Peyer's patch (tissue), 4 donors: Measurements from ENCODE around the gene AOX1. TPM values are rescaled to one million over a fixed set of nuclear protein-coding genes. Genes with fewer than 3 reads are reported as not detected.

Experiments used
- DNase-seq, 3 donors: peaks; one replicate each; pipeline ENCODE4 v3.0.0-alpha.2; 2017 to 2019
- H3K27ac ChIP-seq, 4 donors: fragments of 200-600 bp; sonication (generic); one replicate each; pipeline ENCODE4 v1.5.1; 2016 to 2019
- H3K27me3 ChIP-seq, 2 donors: fragments of 200-600 bp; sonication (generic); one replicate each; pipeline ENCODE4 v1.5.1; 2019
- H3K36me3 ChIP-seq, 3 donors: fragments of 200-600 bp; sonication (generic); one replicate each; pipeline ENCODE4 v1.5.1; 2016 to 2019
- H3K4me1 ChIP-seq, 4 donors: fragments of 200-600 bp; sonication (generic); one replicate each; pipeline ENCODE4 v1.5.1; 2016 to 2019
- H3K4me3 ChIP-seq, 4 donors: fragments of 200-600 bp; sonication (generic); 1 replicate in 3 of 4; 2 replicates in 1 of 4; pipeline ENCODE4 v1.5.1; 2016 to 2019; ENCODE audit warnings: mild to moderate bottlenecking in 1 of 4
- H3K9me3 ChIP-seq, 4 donors: fragments of 200-600 bp; sonication (generic); one replicate each; pipeline ENCODE4 v1.5.1; 2016 to 2019; ENCODE audit warnings: mild to moderate bottlenecking in 1 of 4
- CTCF ChIP-seq, 6 experiments: fragments of 450-650 bp in 4 of 6; fragments of 200-600 bp in 2 of 6; sonication (generic) in 1 of 6; IDR thresholded peaks; one replicate each; pipeline ENCODE4 v1.5.1; 2017 to 2019; ENCODE audit warnings: antibody characterized with exemption in 6 of 6, mild to moderate bottlenecking in 3 of 6, moderate library complexity in 1 of 6
- POLR2A ChIP-seq, 2 donors: fragments of 450-650 bp; IDR thresholded peaks; one replicate each; pipeline ENCODE4 v1.5.1; 2017; ENCODE audit warnings: antibody characterized with exemption in 2 of 2, mild to moderate bottlenecking in 2 of 2, moderate library complexity in 2 of 2
- total RNA-seq, 4 donors: library from RNA; depleted of rRNA; stranded (reverse); fragments of >200 nt; gene quantifications; one replicate each; pipeline ENCODE4 v1.1.0, GENCODE V29; 2016

Gene AOX1
- total RNA-seq, 4 donors from 2014 or later: 7.9 to 36.3 (median 30.0) TPM

DNA sequence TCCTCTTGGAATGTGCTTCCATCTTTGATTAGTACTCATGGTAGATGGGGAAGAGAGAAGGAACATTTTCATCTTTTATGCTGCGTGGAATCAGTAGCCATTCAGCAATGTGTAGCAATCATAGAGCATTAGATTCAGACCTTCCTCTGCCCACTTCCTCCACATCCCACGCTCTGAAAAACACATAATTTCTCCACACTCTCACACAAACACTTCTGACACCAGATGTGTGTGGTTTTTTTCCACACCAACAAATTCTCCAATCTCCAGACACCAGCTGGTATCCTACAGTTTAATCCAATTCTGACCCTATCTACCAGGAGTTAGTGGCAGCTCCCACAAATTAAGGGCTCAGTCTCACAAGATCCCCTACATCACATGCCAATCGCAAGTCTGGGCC lies 103.3 kb downstream of the AOX1 start:
- TF ChIP-seq POLR2A (IDR thresholded peaks at IDR 0.05) (no peak), CTCF (IDR thresholded peaks at IDR 0.05) (no peak)
- no peaks in the 10 kb centered on the region for H3K36me3 ChIP-seq
- no peaks in the 10 kb centered on the region for H3K27me3 ChIP-seq

DNA sequence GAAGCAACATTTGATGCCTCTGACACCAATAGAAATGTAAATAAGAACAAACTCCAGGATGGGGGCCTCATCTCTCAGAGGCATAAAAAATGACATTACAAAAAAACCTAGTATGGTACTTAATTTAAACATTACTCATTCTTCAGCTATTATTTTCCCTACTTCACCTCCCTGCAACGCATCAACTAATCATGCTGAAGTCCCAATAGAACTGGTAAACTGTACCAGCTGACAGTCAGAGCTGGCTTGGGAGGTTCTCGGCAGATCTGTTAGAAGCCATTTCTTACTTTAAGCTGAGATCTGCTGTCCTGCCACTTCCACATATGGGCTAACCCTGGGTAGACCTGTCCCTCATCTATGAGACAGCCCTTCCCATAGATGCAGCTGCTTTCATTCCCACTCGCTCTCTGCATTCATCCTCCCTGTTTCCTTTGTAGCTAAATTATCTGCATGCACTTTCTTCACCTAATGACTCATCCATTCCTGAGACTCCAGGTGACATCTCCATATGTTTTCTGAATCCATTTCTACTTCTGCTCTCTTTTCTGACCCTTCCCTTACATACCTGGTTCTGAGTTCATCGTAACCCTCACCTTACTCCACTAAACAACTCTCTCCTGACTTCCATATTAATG lies 108.1 kb downstream of the AOX1 start:
- no peak for TF ChIP-seq POLR2A (IDR thresholded peaks at IDR 0.05)
- TF ChIP-seq CTCF (IDR thresholded peaks at IDR 0.05): no peak
- no peak overlapping the region for H3K27ac ChIP-seq

More for the DNA sequence above, 103.3 kb downstream of the AOX1 start:
- no peak for DNase-seq
- no peaks in the 10 kb centered on the region for H3K4me1 ChIP-seq
- no peaks in the 10 kb centered on the region for H3K9me3 ChIP-seq
- no peak overlapping the region for H3K4me3 ChIP-seq
- no peak overlapping the region for H3K27ac ChIP-seq

GRCh38 chr2:200695191-200695590 lies 109.4 kb downstream of the AOX1 start:
- no peak overlapping the region for H3K27ac ChIP-seq
- DNase-seq: no peak
- H3K4me3 ChIP-seq: no peak overlapping the region
- no peaks in the 10 kb centered on the region for H3K36me3 ChIP-seq
- no peaks in the 10 kb centered on the region for H3K4me1 ChIP-seq
- no peaks in the 10 kb centered on the region for H3K27me3 ChIP-seq
- H3K9me3 ChIP-seq: no peaks in the 10 kb centered on the region
- no peak for TF ChIP-seq POLR2A (IDR thresholded peaks at IDR 0.05)
- TF ChIP-seq CTCF (IDR thresholded peaks at IDR 0.05): no peak

More for the DNA sequence above, 108.1 kb downstream of the AOX1 start:
- H3K4me3 ChIP-seq: no peak overlapping the region
- DNase-seq: no peak
- H3K4me1 ChIP-seq: no peaks in the 10 kb centered on the region
- H3K27me3 ChIP-seq: no peaks in the 10 kb centered on the region
- no peaks in the 10 kb centered on the region for H3K9me3 ChIP-seq
- H3K36me3 ChIP-seq: no peaks in the 10 kb centered on the region

DNA sequence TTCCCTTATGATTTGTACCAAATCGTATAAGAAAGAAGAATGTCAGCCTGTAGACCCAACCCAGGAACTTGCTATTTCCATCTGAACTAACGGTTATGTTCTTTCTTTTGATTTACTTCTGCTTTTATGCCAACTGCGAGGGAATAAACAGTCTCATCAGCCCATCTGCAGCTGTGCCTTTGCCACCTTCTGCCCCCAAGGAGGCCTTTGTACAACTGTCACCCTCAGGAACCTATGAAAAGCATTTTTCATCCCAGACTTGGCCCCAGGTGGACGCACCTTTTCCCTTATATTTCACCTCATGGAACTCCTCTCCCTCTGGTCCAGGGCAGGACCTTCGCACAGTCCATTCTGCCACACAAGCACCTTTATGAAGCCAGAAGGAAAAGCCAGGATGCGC lies 109.8 kb downstream of the AOX1 start:
- DNase-seq: no peak
- Histone ChIP-seq H3K27me3 (no peaks in the 10 kb centered on the region), H3K9me3 (no peaks in the 10 kb centered on the region), H3K4me3 (no peak overlapping the region), H3K4me1 (no peaks in the 10 kb centered on the region), H3K27ac (no peak overlapping the region), H3K36me3 (no peaks in the 10 kb centered on the region)
- no peak for TF ChIP-seq POLR2A (IDR thresholded peaks at IDR 0.05)
- no peak for TF ChIP-seq CTCF (IDR thresholded peaks at IDR 0.05)

DNA sequence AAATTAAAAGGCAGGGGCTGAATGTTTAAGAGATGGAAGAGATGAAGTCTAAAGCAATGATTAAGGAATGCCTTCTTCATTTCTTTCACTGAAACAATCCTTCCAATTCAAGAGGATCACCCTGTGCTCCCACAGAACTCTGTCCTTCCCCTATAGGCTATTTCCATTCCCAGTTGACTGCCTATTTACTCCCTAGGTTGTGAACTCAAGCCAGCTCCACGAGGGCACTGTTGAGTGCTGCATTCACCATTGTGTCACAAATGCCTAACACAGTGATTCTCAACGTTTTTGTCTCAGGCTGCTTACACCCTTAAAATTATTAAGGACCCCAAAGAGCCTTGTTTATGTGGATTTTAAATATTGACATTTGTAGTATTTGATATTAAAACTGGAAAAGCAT lies 112.4 kb downstream of the AOX1 start:
- Histone ChIP-seq H3K4me3 (no peak overlapping the region), H3K36me3 (no peaks in the 10 kb centered on the region), H3K9me3 (no peaks in the 10 kb centered on the region), H3K27ac (no peak overlapping the region), H3K27me3 (no peaks in the 10 kb centered on the region), H3K4me1 (no peaks in the 10 kb centered on the region)
- TF ChIP-seq CTCF (IDR thresholded peaks at IDR 0.05) (no peak), POLR2A (IDR thresholded peaks at IDR 0.05) (no peak)
- DNase-seq: no peak

DNA sequence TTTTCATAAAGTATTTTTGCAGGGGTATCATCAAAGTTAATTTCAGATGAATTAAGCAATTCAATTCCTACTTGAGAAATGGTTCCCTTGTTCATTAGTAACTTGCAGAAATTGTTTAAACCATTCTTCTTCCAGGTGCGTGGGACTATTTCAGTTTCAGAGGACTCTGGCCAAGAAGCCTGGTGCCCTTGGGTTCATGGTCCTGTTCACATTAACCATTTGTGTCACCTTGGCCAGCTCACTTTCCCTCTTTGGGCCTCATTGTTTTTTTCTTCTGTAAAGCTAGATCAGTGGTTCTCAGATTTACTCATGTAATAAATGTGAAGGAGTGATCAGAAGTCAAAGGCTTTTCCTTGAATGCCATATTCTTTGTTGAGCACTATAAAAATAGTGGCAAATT lies 113.5 kb downstream of the AOX1 start:
- no peaks in the 10 kb centered on the region for H3K9me3 ChIP-seq
- peaks cover 0 to 2% (median 0%) of the 10 kb centered on the region in 4 donors for H3K4me1 ChIP-seq
- no peaks in the 10 kb centered on the region for H3K36me3 ChIP-seq
- no peak overlapping the region for H3K4me3 ChIP-seq
- no peaks in the 10 kb centered on the region for H3K27me3 ChIP-seq
- H3K27ac ChIP-seq: no peak overlapping the region
- no peak for DNase-seq
- TF ChIP-seq POLR2A (IDR thresholded peaks at IDR 0.05): no peak
- no peak for TF ChIP-seq CTCF (IDR thresholded peaks at IDR 0.05)
